Measurements from ENCODE around the gene S100PBP. TPM values are rescaled to one million over a fixed set of nuclear protein-coding genes. Genes with fewer than 3 reads are reported as not detected.
A peak's percentile ranks its signal among the peaks of the same experiment; 100 is the strongest.

The S100PBP gene
- polyA plus RNA-seq, 1 experiment, result 43.7 TPM

DNA sequence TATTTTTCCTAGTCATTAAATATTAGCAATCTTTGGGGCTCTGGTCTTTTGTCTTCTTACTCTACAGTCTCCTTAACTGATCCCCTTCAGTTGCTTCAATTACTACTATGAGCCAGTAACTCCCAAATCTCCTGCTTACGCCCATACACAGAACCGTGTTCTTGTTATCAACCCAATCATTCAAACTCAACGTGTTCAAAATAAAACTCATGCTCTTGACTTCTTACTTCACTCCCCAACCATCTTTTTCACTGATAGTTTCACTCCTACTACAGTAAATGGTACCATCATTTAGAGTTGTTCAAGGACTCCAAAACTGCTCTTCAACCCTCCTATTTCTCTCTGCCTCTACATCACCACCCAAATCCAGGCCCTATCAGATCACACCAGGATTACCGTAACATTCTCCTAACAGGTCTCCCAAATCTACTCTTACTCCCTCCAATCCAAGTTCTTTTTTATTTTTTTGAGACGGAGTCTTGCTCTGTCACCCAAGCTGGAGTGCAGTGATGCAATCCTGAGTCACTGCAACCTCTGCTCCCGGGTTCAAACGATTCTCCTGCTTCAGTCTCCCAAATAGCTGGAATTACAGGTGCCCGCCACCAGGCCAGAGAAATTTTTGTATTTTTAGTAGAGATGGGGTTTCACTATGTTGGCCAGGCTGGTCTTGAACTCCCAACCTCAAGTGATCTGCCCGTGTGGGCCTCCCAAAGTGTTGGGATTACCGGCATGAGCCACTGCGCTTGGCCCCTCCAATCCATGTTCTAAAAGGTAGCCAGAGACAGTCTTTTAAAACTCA, 3.3 kb upstream of the S100PBP start:
- ChIA-PET POLR2A (no interaction called here), CTCF (no interaction called here)
- H3K27ac ChIP-seq (ENCODE audit: low read depth, low read length), result no peak overlapping the region
- H3K4me3 ChIP-seq (ENCODE audit: low read depth, low read length), result no peak overlapping the region; the same call in 1 of the 2 replicates
- no peaks in the 10 kb centered on the region; the same call in 1 of the 2 replicates for H3K9me3 ChIP-seq (ENCODE audit: control insufficient read depth, insufficient read depth, low read length)
- TF ChIP-seq, protein P1, sequence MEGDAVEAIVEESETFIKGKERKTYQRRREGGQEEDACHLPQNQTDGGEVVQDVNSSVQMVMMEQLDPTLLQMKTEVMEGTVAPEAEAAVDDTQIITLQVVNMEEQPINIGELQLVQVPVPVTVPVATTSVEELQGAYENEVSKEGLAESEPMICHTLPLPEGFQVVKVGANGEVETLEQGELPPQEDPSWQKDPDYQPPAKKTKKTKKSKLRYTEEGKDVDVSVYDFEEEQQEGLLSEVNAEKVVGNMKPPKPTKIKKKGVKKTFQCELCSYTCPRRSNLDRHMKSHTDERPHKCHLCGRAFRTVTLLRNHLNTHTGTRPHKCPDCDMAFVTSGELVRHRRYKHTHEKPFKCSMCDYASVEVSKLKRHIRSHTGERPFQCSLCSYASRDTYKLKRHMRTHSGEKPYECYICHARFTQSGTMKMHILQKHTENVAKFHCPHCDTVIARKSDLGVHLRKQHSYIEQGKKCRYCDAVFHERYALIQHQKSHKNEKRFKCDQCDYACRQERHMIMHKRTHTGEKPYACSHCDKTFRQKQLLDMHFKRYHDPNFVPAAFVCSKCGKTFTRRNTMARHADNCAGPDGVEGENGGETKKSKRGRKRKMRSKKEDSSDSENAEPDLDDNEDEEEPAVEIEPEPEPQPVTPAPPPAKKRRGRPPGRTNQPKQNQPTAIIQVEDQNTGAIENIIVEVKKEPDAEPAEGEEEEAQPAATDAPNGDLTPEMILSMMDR (IDR thresholded peaks at IDR 0.05; ENCODE audit: low read depth, low read length), result no peak
- no peaks in the 10 kb centered on the region for H3K27me3 ChIP-seq (ENCODE audit: control insufficient read depth, insufficient read depth, low read length)
- DNase-seq (ENCODE audit: low read depth, low spot score), result no peak

DNA sequence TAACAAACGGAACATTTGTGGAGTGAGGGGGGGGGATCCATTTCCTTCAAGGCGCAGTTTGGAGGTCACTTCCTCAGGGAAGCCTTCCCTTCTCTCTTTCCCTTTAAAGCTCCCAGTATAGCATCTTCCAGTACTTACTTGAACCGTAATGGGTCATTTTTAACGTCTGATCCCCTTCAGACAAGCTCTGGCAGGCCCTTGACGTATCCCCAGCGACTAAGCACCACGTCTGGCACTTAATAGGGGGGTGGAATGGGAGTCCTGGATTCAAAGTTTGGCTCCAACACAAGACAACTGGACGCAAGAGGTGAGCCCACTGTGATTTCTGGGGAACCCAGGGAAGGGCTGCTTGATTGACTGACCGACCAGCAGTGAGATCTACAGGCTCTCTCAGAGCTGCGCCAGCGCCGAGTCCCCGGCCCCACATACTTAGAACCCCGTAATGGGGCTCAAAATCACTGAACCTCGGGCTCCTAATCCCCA, 736 bp upstream of the S100PBP start:
- TF ChIP-seq, protein P1 (IDR thresholded peaks at IDR 0.05; ENCODE audit: low read depth, low read length), result no peak
- ChIA-PET CTCF (no interaction called here), POLR2A (interaction anchor here (1.8 kb wide), 1 partner anchor 113 kb away, joined by 7 read pairs; no protein-coding TSS in a partner anchor)
- DNase-seq (ENCODE audit: low read depth, low spot score), result no peak
- peak overlapping the region; percentile 98 for H3K4me3 ChIP-seq (ENCODE audit: low read depth, low read length)
- no peaks in the 10 kb centered on the region for H3K27me3 ChIP-seq (ENCODE audit: control insufficient read depth, insufficient read depth, low read length)
- no peaks in the 10 kb centered on the region; the same call in 1 of the 2 replicates for H3K9me3 ChIP-seq (ENCODE audit: control insufficient read depth, insufficient read depth, low read length)
- H3K27ac ChIP-seq (ENCODE audit: low read depth, low read length), result peak overlapping the region; percentile 97

DNA sequence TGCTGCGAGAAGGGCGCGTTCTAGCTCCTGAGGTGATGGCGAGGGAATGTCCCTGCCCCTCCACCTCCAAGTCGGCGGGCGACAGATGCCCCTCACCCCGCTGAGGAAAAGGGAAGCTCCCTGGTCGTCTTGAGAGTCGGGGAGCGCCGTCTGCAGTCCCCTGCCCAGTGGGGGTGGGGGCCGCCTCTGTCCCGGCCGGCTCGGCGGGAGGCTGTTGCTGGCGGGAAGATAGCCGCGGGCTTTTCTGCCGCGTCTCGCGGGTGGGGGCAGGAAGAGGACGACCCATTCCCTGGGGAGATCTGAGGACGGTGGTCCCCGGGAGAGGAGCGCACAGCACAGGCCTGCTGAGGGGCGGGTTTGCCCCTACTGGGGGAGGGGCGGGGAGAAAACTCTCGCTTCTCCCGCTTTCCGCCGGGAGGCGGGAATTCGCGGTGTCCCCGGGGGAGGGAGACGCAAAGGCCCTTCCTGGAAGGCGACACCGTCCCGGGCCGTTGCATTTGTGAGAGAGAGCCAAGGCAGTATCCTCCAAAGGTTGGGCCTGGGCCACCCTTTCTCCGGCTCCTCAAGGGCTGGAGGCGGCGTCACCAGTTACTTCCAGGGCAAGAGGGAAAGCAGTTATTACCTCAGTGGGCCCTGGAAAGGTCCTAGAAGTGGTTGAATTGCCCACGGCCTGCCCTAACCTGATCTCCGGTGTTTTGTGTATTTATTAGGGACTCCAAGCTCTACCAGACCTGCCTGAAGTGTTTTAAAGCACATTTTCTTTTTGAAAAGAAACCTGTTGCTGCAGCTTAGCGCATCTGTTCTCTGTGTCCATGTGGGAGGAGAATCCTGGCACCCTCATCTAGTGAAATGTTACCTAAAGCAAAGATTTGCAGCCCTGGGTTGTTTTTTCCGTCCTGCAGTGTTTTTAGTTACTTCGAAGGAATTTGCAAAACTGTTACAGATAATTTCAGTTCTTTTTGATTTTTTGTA, 648 bp downstream of the S100PBP start:
- peak overlapping the region; percentile 75 for H3K27ac ChIP-seq (ENCODE audit: low read depth, low read length)
- no peaks in the 10 kb centered on the region for H3K27me3 ChIP-seq (ENCODE audit: control insufficient read depth, insufficient read depth, low read length)
- TF ChIP-seq, protein P1 (IDR thresholded peaks at IDR 0.05; ENCODE audit: low read depth, low read length), result no peak
- H3K4me3 ChIP-seq (ENCODE audit: low read depth, low read length), result peak overlapping the region; percentile 98
- POLR2A ChIA-PET, result interaction anchor here (0.5 to 1.8 kb wide), 3 partner anchors 19 to 114 kb away, joined by 3 to 7 read pairs (median 4); no protein-coding TSS in a partner anchor
- no peak for DNase-seq (ENCODE audit: low read depth, low spot score)
- CTCF ChIA-PET, result interaction anchor here (0.7 kb wide), 1 partner anchor 252 kb away, joined by 6 read pairs; no protein-coding TSS in a partner anchor
- H3K9me3 ChIP-seq (ENCODE audit: control insufficient read depth, insufficient read depth, low read length), result no peaks in the 10 kb centered on the region; the same call in 1 of the 2 replicates

DNA sequence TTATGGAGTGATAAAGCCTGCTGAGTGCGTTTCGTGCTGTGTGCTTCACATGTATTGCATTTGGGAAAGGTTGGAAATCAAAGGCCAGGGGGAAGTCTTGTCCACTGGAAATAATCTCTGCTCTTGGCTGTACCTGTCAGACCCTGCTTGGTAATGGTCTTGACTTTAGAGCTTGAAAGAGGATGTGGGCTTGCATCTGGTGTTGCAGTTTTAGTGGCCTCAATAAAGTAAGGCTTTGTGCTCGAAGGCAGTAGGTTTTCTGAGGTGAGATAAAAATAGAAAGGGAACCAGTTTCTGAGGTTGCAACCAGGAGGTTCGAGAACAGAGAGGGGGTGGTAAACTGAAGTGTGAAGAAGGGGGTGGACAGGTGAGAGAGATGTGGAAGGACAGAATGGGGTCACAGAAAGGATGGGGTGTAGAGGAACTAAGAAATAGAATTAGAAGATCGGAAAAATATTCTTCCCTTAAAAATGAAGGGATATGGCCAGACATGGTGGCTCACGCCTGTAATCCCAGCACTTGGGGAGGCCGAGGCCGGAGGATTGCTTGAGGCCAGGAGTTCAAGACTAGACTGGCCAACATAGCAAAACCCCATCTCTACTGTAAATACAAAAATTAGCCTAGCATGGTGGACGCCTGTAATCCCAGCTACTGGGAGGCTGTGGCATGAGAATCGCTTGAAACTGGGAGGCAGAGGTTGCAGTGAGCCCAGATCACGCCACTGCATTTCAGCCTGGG, 1.5 kb downstream of the S100PBP start:
- POLR2A ChIA-PET, result no interaction called here
- TF ChIP-seq, protein P1 (IDR thresholded peaks at IDR 0.05; ENCODE audit: low read depth, low read length), result no peak

More for the DNA sequence above, 1.5 kb downstream of the S100PBP start:
- Histone ChIP-seq H3K27ac (ENCODE audit: low read depth, low read length) (no peak overlapping the region), H3K27me3 (ENCODE audit: control insufficient read depth, insufficient read depth, low read length) (no peaks in the 10 kb centered on the region), H3K9me3 (ENCODE audit: control insufficient read depth, insufficient read depth, low read length) (no peaks in the 10 kb centered on the region; the same call in 1 of the 2 replicates), H3K4me3 (ENCODE audit: low read depth, low read length) (peak overlapping the region; percentile 98)
- DNase-seq (ENCODE audit: low read depth, low spot score), result no peak
- CTCF ChIA-PET, result interaction anchor here (0.7 kb wide), 1 partner anchor 251 kb away, joined by 6 read pairs; no protein-coding TSS in a partner anchor

Data from AG04450 (cell line).